ENCODE measurements around the gene TFF2.

- TF ChIP-seq CTCF (optimal IDR thresholded peaks at IDR 0.05 in 1 of 3, IDR thresholded peaks at IDR 0.05 in 1 of 3, conservative IDR thresholded peaks at IDR 0.05 in 1 of 3; ENCODE audit: extremely low read depth in 1 of 3, insufficient read depth in 2 of 3, low read length in 3 of 3): no peak
- TF ChIP-seq EZH2 (IDR thresholded peaks at IDR 0.05; ENCODE audit: low read length): no peak
Measured at GRCh38 chr21:42375966-42376337, 25.2 kb upstream of the TFF2 start.

Data from keratinocyte (primary cell).